Measurements from ENCODE around the gene HEXD. TPM values are rescaled to one million over a fixed set of nuclear protein-coding genes. Genes with fewer than 3 reads are reported as not detected.
A peak's percentile ranks its signal among the peaks of the same experiment; 100 is the strongest.

The HEXD gene
- total and polyA plus RNA-seq, 10 of the 15 experiments (the other 5 are each of a cell fraction or from before 2014, with no cell fraction given): 1.6 to 24.2 (median 7.0) TPM

DNA sequence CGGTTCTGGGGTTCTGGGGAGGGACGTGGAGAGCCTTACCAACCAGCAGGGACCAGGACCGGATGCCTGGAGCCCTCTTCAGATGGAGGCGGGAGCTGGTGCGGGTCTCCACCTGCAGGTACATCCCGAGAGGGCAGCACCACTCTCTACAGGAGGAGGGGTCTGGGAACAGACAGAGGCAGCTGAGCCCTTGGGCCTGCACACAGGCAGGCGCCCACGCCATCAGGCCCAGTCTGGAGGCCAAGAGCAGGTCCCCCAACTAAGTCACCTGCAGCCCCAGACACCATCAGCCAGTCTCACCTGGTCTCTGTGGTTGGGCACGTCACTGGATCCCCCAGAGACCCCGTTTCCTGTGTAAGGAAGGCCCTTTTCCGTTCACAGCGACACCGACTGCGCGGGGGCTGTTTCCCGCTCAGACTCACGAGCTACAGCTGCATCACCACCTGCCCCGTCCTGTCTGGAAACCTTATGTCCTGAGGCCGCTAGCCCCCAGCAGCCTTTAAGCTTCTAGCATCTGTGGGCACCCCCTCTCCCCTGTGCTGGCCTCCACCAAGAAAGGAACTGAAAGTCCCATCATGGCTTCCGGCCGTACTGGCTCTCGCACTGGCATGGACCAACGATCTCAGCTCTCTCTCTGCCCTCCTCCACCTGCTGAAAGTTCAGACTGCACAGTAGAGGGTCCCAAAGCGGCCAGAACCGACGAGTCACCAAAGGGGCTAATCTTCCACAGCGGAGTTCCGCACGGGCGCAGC lies 31.2 kb downstream of the HEXD start (continued):
- TF ChIP-seq, protein P1, sequence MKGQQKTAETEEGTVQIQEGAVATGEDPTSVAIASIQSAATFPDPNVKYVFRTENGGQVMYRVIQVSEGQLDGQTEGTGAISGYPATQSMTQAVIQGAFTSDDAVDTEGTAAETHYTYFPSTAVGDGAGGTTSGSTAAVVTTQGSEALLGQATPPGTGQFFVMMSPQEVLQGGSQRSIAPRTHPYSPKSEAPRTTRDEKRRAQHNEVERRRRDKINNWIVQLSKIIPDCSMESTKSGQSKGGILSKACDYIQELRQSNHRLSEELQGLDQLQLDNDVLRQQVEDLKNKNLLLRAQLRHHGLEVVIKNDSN (IDR thresholded peaks at IDR 0.05; ENCODE audit: borderline replicate concordance, extremely low read length, insufficient read depth, low read depth, low read length): no peak
- TF ChIP-seq MYC (IDR thresholded peaks at IDR 0.05; ENCODE audit: insufficient read depth, insufficient read length, insufficient replicate concordance, low read length, severe bottlenecking): no peak
- 0 out of 2 replicates have a peak, but pooled peaks have one; percentile 45 for TF ChIP-seq ZBED1 (IDR thresholded peaks at IDR 0.05; ENCODE audit: borderline replicate concordance)
- TF ChIP-seq TAF1 (IDR thresholded peaks at IDR 0.05; ENCODE audit: borderline replicate concordance, low read depth, low read length): peak; percentile 87
- no peak for TF ChIP-seq PAX8 (IDR thresholded peaks at IDR 0.05)
- TF ChIP-seq RAD21 (IDR thresholded peaks at IDR 0.05; ENCODE audit: insufficient read depth, low read depth, low read length): 0 out of 2 replicates have a peak, but pooled peaks have one; percentile 6
- TF ChIP-seq, protein P2, sequence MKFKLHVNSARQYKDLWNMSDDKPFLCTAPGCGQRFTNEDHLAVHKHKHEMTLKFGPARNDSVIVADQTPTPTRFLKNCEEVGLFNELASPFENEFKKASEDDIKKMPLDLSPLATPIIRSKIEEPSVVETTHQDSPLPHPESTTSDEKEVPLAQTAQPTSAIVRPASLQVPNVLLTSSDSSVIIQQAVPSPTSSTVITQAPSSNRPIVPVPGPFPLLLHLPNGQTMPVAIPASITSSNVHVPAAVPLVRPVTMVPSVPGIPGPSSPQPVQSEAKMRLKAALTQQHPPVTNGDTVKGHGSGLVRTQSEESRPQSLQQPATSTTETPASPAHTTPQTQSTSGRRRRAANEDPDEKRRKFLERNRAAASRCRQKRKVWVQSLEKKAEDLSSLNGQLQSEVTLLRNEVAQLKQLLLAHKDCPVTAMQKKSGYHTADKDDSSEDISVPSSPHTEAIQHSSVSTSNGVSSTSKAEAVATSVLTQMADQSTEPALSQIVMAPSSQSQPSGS (IDR thresholded peaks at IDR 0.05; ENCODE audit: low read length): no peak; the same call in 1 of the 2 replicates
- TF ChIP-seq POLR2A (IDR thresholded peaks at IDR 0.05; ENCODE audit: low read depth, low read length): peak; percentile 92
- no peak for TF ChIP-seq NFYA (IDR thresholded peaks at IDR 0.05; ENCODE audit: borderline replicate concordance, low read depth, low read length)
- TF ChIP-seq HDGF (IDR thresholded peaks at IDR 0.05): 0 out of 2 replicates have a peak, but pooled peaks have one; percentile 63
- TF ChIP-seq, protein P3, sequence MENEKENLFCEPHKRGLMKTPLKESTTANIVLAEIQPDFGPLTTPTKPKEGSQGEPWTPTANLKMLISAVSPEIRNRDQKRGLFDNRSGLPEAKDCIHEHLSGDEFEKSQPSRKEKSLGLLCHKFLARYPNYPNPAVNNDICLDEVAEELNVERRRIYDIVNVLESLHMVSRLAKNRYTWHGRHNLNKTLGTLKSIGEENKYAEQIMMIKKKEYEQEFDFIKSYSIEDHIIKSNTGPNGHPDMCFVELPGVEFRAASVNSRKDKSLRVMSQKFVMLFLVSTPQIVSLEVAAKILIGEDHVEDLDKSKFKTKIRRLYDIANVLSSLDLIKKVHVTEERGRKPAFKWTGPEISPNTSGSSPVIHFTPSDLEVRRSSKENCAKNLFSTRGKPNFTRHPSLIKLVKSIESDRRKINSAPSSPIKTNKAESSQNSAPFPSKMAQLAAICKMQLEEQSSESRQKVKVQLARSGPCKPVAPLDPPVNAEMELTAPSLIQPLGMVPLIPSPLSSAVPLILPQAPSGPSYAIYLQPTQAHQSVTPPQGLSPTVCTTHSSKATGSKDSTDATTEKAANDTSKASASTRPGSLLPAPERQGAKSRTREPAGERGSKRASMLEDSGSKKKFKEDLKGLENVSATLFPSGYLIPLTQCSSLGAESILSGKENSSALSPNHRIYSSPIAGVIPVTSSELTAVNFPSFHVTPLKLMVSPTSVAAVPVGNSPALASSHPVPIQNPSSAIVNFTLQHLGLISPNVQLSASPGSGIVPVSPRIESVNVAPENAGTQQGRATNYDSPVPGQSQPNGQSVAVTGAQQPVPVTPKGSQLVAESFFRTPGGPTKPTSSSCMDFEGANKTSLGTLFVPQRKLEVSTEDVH (IDR thresholded peaks at IDR 0.05; ENCODE audit: low read depth, partially characterized antibody): peak; percentile 86
- no peak for TF ChIP-seq FOS (IDR thresholded peaks at IDR 0.05; ENCODE audit: borderline replicate concordance, extremely low read depth, insufficient read length)
- peak; percentile 95 for TF ChIP-seq DPF2 (IDR thresholded peaks at IDR 0.05)
- TF ChIP-seq ZNF207 (IDR thresholded peaks at IDR 0.05; ENCODE audit: borderline replicate concordance): peak; percentile 76; the same call in 1 of the 2 replicates
- peak; percentile 26; the same call in 1 of the 2 replicates for TF ChIP-seq JUNB (IDR thresholded peaks at IDR 0.05)
- TF ChIP-seq SP1 (IDR thresholded peaks at IDR 0.05; ENCODE audit: low read depth, low read length): peak; percentile 53
- TF ChIP-seq CREM (IDR thresholded peaks at IDR 0.05; ENCODE audit: low read depth): peak; percentile 92
- TF ChIP-seq GATAD2B (conservative IDR thresholded peaks at IDR 0.05; ENCODE audit: low read depth): peak; percentile 90
- no peak for TF ChIP-seq MYB (IDR thresholded peaks at IDR 0.05; ENCODE audit: borderline replicate concordance, low read depth, low read length)
- TF ChIP-seq EZH2 (IDR thresholded peaks at IDR 0.05; ENCODE audit: borderline replicate concordance, control insufficient read depth, low read depth, low read length): no peak
- no peak for TF ChIP-seq ZNF24 (IDR thresholded peaks at IDR 0.05)
- no peak for TF ChIP-seq STAT3 (IDR thresholded peaks at IDR 0.05; ENCODE audit: low read depth, low read length)
- TF ChIP-seq KDM1A (IDR thresholded peaks at IDR 0.05; ENCODE audit: borderline replicate concordance): no peak
- peak; percentile 41; the same call in 1 of the 2 replicates for TF ChIP-seq SMARCA5 (IDR thresholded peaks at IDR 0.05)
- TF ChIP-seq WRNIP1 (IDR thresholded peaks at IDR 0.05; ENCODE audit: borderline replicate concordance, low read depth, low read length): no peak
- TF ChIP-seq SPI1 (IDR thresholded peaks at IDR 0.05; ENCODE audit: borderline replicate concordance, insufficient read depth, low read depth, low read length): peak; percentile 99
- TF ChIP-seq NR2C1 (IDR thresholded peaks at IDR 0.05): no peak
- no peak; the same call in 1 of the 2 replicates for TF ChIP-seq NFIC (IDR thresholded peaks at IDR 0.05; ENCODE audit: low read depth, low read length)

Measured in GM12878 (cell line).